Osteoblast (primary cell): Measurements from ENCODE around the gene EEF2. TPM values are rescaled to one million over a fixed set of nuclear protein-coding genes. Genes with fewer than 3 reads are reported as not detected.

Experiments used
- DNase-seq: peaks from one replicate; pipeline ENCODE4 v3.0.0; 2011; ENCODE audit warnings: low spot score, mixed read lengths; ENCODE audit not compliant: insufficient read length; ENCODE audit errors: missing footprints
- H2AFZ ChIP-seq: 2 replicates; pipeline ENCODE4 v1.6.0; 2011; ENCODE audit warnings: mild to moderate bottlenecking, low read length
- H3K27ac ChIP-seq: 2 replicates; pipeline ENCODE4 v1.5.1; 2011; ENCODE audit warnings: mild to moderate bottlenecking, low read depth, low read length, moderate library complexity
- H3K27me3 ChIP-seq: 2 replicates; pipeline ENCODE4 v1.6.0; 2012; ENCODE audit warnings: mild to moderate bottlenecking, control low read depth, inconsistent platforms, low read length, moderate library complexity; ENCODE audit not compliant: insufficient read depth
- H3K36me3 ChIP-seq: 2 replicates; pipeline ENCODE4 v1.5.1; 2011; ENCODE audit warnings: mild to moderate bottlenecking, low read length, control low read depth, moderate library complexity; ENCODE audit not compliant: insufficient read depth
- H3K4me1 ChIP-seq: 2 replicates; pipeline ENCODE4 v1.5.1; 2011; ENCODE audit warnings: mild to moderate bottlenecking, low read length, control low read depth, moderate library complexity; ENCODE audit not compliant: insufficient read depth
- H3K4me2 ChIP-seq: 2 replicates; pipeline ENCODE4 v1.6.0; 2011; ENCODE audit warnings: mild to moderate bottlenecking, low read length; ENCODE audit not compliant: insufficient read depth
- H3K4me3 ChIP-seq: fragments of 200-600 bp; sonication (generic); 3 replicates; pipeline ENCODE4 v1.5.1; 2012; ENCODE audit warnings: mild to moderate bottlenecking, low read length, inconsistent platforms; ENCODE audit not compliant: insufficient read depth
- H3K79me2 ChIP-seq: 2 replicates; pipeline ENCODE4 v1.6.0; 2012; ENCODE audit warnings: mild to moderate bottlenecking, low read length, control low read depth, inconsistent platforms; ENCODE audit not compliant: insufficient read depth
- H3K9me3 ChIP-seq: 2 replicates; pipeline ENCODE4 v1.5.1; 2011; ENCODE audit warnings: low read depth, low read length, control low read depth
- H4K20me1 ChIP-seq: 2 replicates; pipeline ENCODE4 v1.6.0; 2012; ENCODE audit warnings: mild to moderate bottlenecking, low read length, control low read depth; ENCODE audit not compliant: insufficient read depth
- CTCF ChIP-seq: IDR thresholded peaks from 2 replicates; pipeline ENCODE4 v1.5.1; 2011; ENCODE audit warnings: mild to moderate bottlenecking, low read depth, low read length, moderate library complexity; ENCODE audit errors: extremely low read depth
- total RNA-seq: library from RNA; depleted of rRNA; stranded (reverse); fragments of >200 nt; gene quantifications from 2 replicates; pipeline ENCODE4 v1.2.3, GENCODE V29; 2012

EEF2 gene
- total RNA-seq, 1 donor = 2,968 TPM

GRCh38 chr19:4032436-4032835, 47.2 kb upstream of the EEF2 start:
- TF ChIP-seq CTCF = no peak
- Histone ChIP-seq H3K4me1 (no peaks in the 10 kb centered on the region), H3K4me2 (no peak overlapping the region), H3K79me2 (peaks cover 7% of the 10 kb centered on the region), H3K36me3 (peaks cover 42% of the 10 kb centered on the region), H3K27me3 (no peaks in the 10 kb centered on the region), H4K20me1 (peaks cover 17% of the 10 kb centered on the region), H3K27ac (no peak overlapping the region), H3K9me3 (no peaks in the 10 kb centered on the region), H3K4me3 (no peak overlapping the region), H2AFZ (no peak overlapping the region)
- DNase-seq = no peak

GRCh38 chr19:4031420-4031819, 46.2 kb upstream of the EEF2 start:
- Histone ChIP-seq H3K27me3 (no peaks in the 10 kb centered on the region), H3K36me3 (peaks cover 35% of the 10 kb centered on the region), H3K4me2 (no peak overlapping the region), H2AFZ (no peak overlapping the region), H3K79me2 (peaks cover 3% of the 10 kb centered on the region), H3K27ac (no peak overlapping the region), H3K4me3 (no peak overlapping the region), H4K20me1 (peaks cover 13% of the 10 kb centered on the region), H3K4me1 (no peaks in the 10 kb centered on the region), H3K9me3 (no peaks in the 10 kb centered on the region)
- DNase-seq = no peak
- TF ChIP-seq CTCF = no peak

GRCh38 chr19:4030981-4031380, 45.7 kb upstream of the EEF2 start:
- Histone ChIP-seq H3K79me2 (no peaks in the 10 kb centered on the region), H3K36me3 (peaks cover 30% of the 10 kb centered on the region), H3K27me3 (no peaks in the 10 kb centered on the region), H3K9me3 (no peaks in the 10 kb centered on the region), H3K27ac (no peak overlapping the region), H3K4me3 (no peak overlapping the region), H3K4me1 (no peaks in the 10 kb centered on the region), H2AFZ (no peak overlapping the region), H3K4me2 (no peak overlapping the region), H4K20me1 (peaks cover 13% of the 10 kb centered on the region)
- no peak for TF ChIP-seq CTCF
- no peak for DNase-seq

- Histone ChIP-seq H3K9me3 (no peaks in the 10 kb centered on the region), H3K27ac (no peak overlapping the region), H3K4me3 (no peak overlapping the region), H4K20me1 (peaks cover 12% of the 10 kb centered on the region), H3K4me2 (no peak overlapping the region), H2AFZ (no peak overlapping the region), H3K4me1 (no peaks in the 10 kb centered on the region), H3K79me2 (no peaks in the 10 kb centered on the region), H3K27me3 (no peaks in the 10 kb centered on the region), H3K36me3 (peaks cover 26% of the 10 kb centered on the region)
- DNase-seq = no peak
- no peak for TF ChIP-seq CTCF
These were observed 45.3 kb upstream of the EEF2 start for GRCh38 chr19:4030552-4030951.
